Activated CD4-positive, alpha-beta T cell treated with anti-CD3 and anti-CD28 coated beads, Interleukin-2, amount 50 U/mL, for 4 hours (primary cell): ENCODE data around the gene CDC42BPA.
"Not testable (repeated sequence)": the region's sequence is repeated elsewhere in the genome, so short reads cannot be mapped to it uniquely, and the experiment has no call there.

Experiments
- DNase-seq, 2 experiments: peaks; one replicate each; pipeline ENCODE4 v3.0.0-alpha.2; 2020

Gene CDC42BPA

GRCh38 chr1:227042292-227042691 lies 276.0 kb downstream of the CDC42BPA start:
- no peak for DNase-seq

- DNase-seq: no peak
Observed at GRCh38 chr1:227038401-227038800, 279.9 kb downstream of the CDC42BPA start.

GRCh38 chr1:227037121-227037520 lies 281.2 kb downstream of the CDC42BPA start:
- DNase-seq: no peak

GRCh38 chr1:227035316-227035715 lies 283.0 kb downstream of the CDC42BPA start:
- DNase-seq: no peak

GRCh38 chr1:227033880-227034279 lies 284.4 kb downstream of the CDC42BPA start:
- DNase-seq: no peak

- no peak for DNase-seq
Observed at GRCh38 chr1:227032396-227032795, 285.9 kb downstream of the CDC42BPA start.

GRCh38 chr1:227016990-227017389 lies 301.3 kb downstream of the CDC42BPA start:
- DNase-seq: no peak

- no peak for DNase-seq
Observed at GRCh38 chr1:227010645-227011044, 307.6 kb downstream of the CDC42BPA start.

- no peak for DNase-seq
Observed at GRCh38 chr1:227009937-227010336, 308.4 kb downstream of the CDC42BPA start.

- no peak for DNase-seq
Observed at GRCh38 chr1:227006226-227006796, 312.0 kb downstream of the CDC42BPA start.

GRCh38 chr1:227004796-227005195 lies 313.5 kb downstream of the CDC42BPA start:
- DNase-seq: no peak

- no peak for DNase-seq
Observed at GRCh38 chr1:227003165-227003564, 315.1 kb downstream of the CDC42BPA start.

GRCh38 chr1:227002531-227003049 lies 315.7 kb downstream of the CDC42BPA start:
- no peak for DNase-seq

GRCh38 chr1:226999579-226999978 lies 318.7 kb downstream of the CDC42BPA start:
- not testable (repeated sequence) for DNase-seq

- DNase-seq: no peak
Observed at GRCh38 chr1:226995365-226996332, 322.6 kb downstream of the CDC42BPA start.

GRCh38 chr1:226994586-226995364 lies 323.5 kb downstream of the CDC42BPA start:
- no peak for DNase-seq

- no peak for DNase-seq
Observed at GRCh38 chr1:226993814-226994585, 324.3 kb downstream of the CDC42BPA start.

- DNase-seq: no peak
Observed at GRCh38 chr1:226991920-226992319, 326.4 kb downstream of the CDC42BPA start.

- DNase-seq: peak; percentile 21 to 25
Observed at GRCh38 chr1:226990133-226990716, 328.1 kb downstream of the CDC42BPA start.

- no peak for DNase-seq
Observed at GRCh38 chr1:226989085-226989920, 329.0 kb downstream of the CDC42BPA start.

- no peak for DNase-seq
Observed at GRCh38 chr1:226988334-226988666, 330.0 kb downstream of the CDC42BPA start.
